SK-N-SH (cell line): ENCODE measurements around the gene P4HTM. TPM values are rescaled to one million over a fixed set of nuclear protein-coding genes. Genes with fewer than 3 reads are reported as not detected.

Experiments used
- CTCF ChIA-PET: fragments of 300-600, 350-600 bp; formaldehyde crosslinking; extraction: SDS; loops from one replicate; lab custom pipeline; 2021; lab: Yijun Ruan, JAX
- POLR2A ChIA-PET: fragments of 350-600 bp; sonication (Branson Sonifier 250); formaldehyde crosslinking; extraction: SDS; loops from one replicate; lab custom pipeline; 2020; ENCODE audit warnings: antibody characterized with exemption, inconsistent platforms; lab: Yijun Ruan, JAX
- DNase-seq: peaks from one replicate; pipeline ENCODE4 v3.0.0; 2012
- H2AFZ ChIP-seq: fragments of 200-600 bp; sonication (generic); 2 replicates; pipeline ENCODE4 v1.8.1; 2016; ENCODE audit warnings: antibody characterized with exemption, mild to moderate bottlenecking, low read depth
- H3F3A ChIP-seq: fragments of 200-600 bp; sonication (generic); replicated peaks from 2 replicates; pipeline ENCODE3; 2016; ENCODE audit warnings: antibody characterized with exemption, mild to moderate bottlenecking; ENCODE audit not compliant: insufficient read depth
- H3K27ac ChIP-seq, 2 experiments: fragments of 200-500 bp in 1 of 2; fragments of 200-600 bp in 1 of 2; sonication (Bioruptor generic) in 1 of 2; sonication (generic), shearing (Covaris generic) in 1 of 2; 2 replicates each; pipeline versions ENCODE4 v1.5.1 to v1.6.1; 2014 to 2016; ENCODE audit warnings: low read depth in 2 of 2, inconsistent platforms in 1 of 2, low read length in 1 of 2, mild to moderate bottlenecking in 1 of 2, mixed read lengths in 1 of 2
- H3K27me3 ChIP-seq: fragments of 200-600 bp; sonication (generic), shearing (Covaris generic); 2 replicates; pipeline ENCODE4 v1.6.1; 2016; ENCODE audit warnings: mixed run types; ENCODE audit not compliant: insufficient read depth
- H3K36me3 ChIP-seq, 2 experiments: fragments of 200-500 bp in 1 of 2; fragments of 200-600 bp in 1 of 2; sonication (Bioruptor generic) in 1 of 2; sonication (generic) in 1 of 2; replicated peaks in 1 of 2; 2 replicates each; pipeline versions ENCODE3 to v1.5.1; 2014 to 2016; ENCODE audit warnings: low read length in 1 of 2, mild to moderate bottlenecking in 1 of 2; ENCODE audit not compliant: insufficient read depth in 2 of 2, control insufficient read depth in 1 of 2
- H3K4me1 ChIP-seq, 2 experiments: fragments of 200-500 bp in 1 of 2; fragments of 200-600 bp in 1 of 2; sonication (Bioruptor generic) in 1 of 2; sonication (generic), shearing (Covaris generic) in 1 of 2; 2 replicates each; pipeline versions ENCODE4 v1.5.1 to v1.6.1; 2014 to 2016; ENCODE audit warnings: low read depth in 1 of 2, low read length in 1 of 2, mixed run types in 1 of 2; ENCODE audit not compliant: insufficient read depth in 2 of 2, control insufficient read depth in 1 of 2
- H3K4me2 ChIP-seq: fragments of 200-600 bp; sonication (generic), shearing (Covaris generic); 2 replicates; pipeline ENCODE4 v1.6.1; 2017; ENCODE audit warnings: mixed run types
- H3K4me3 ChIP-seq, 2 experiments: fragments of 200-500 bp in 1 of 2; fragments of 200-600 bp in 1 of 2; sonication (Bioruptor generic) in 1 of 2; sonication (generic), shearing (Covaris generic) in 1 of 2; 2 replicates each; pipeline versions ENCODE4 v1.5.1 to v1.8.1; 2014 to 2016; ENCODE audit warnings: low read depth in 2 of 2, inconsistent platforms in 1 of 2, low read length in 1 of 2, mild to moderate bottlenecking in 1 of 2, mixed read lengths in 1 of 2, moderate library complexity in 1 of 2
- H3K79me2 ChIP-seq: fragments of 200-600 bp; sonication (generic); 2 replicates; pipeline ENCODE4 v1.8.1; 2017; ENCODE audit warnings: mild to moderate bottlenecking; ENCODE audit not compliant: insufficient read depth
- H3K9ac ChIP-seq: fragments of 200-600 bp; sonication (generic); 2 replicates; pipeline ENCODE4 v1.6.1; 2017; ENCODE audit warnings: mixed run types
- H3K9me2 ChIP-seq: fragments of 200-600 bp; sonication (generic); 2 replicates; pipeline ENCODE4 v1.6.1; 2017; ENCODE audit warnings: mixed run types
- H3K9me3 ChIP-seq: fragments of 200-600 bp; sonication (generic); 2 replicates; pipeline ENCODE4 v1.6.1; 2017; ENCODE audit warnings: mixed run types, mild to moderate bottlenecking, moderate library complexity
- H4K20me1 ChIP-seq: fragments of 200-600 bp; sonication (generic); 2 replicates; pipeline ENCODE4 v1.6.1; 2017; ENCODE audit warnings: mild to moderate bottlenecking, mixed run types; ENCODE audit not compliant: insufficient read depth
- CHD2 ChIP-seq: fragments of 150-350 bp; IDR thresholded peaks from 2 replicates; pipeline ENCODE4 v1.6.1; 2018; ENCODE audit warnings: low read length; ENCODE audit not compliant: partially characterized antibody
- ELF1 ChIP-seq: IDR thresholded peaks from 2 replicates; pipeline ENCODE4 v1.4.0; 2012
- EP300 ChIP-seq, 2 experiments: IDR thresholded peaks; 2 replicates each; pipeline versions ENCODE4 v1.4.0 to v1.6.1; 2012; ENCODE audit warnings: borderline replicate concordance in 1 of 2, low read depth in 1 of 2, low read length in 1 of 2
- EZH2phosphoT487 ChIP-seq: fragments of 200-600 bp; sonication (generic); IDR thresholded peaks from 2 replicates; pipeline ENCODE4 v1.6.1; 2017; ENCODE audit warnings: low read depth, mixed run types, mild to moderate bottlenecking, antibody characterized with exemption, moderate library complexity, borderline replicate concordance
- FOSL2 ChIP-seq: IDR thresholded peaks from 2 replicates; pipeline ENCODE4 v1.4.0; 2012; ENCODE audit warnings: low read depth, mild to moderate bottlenecking, moderate library complexity, borderline replicate concordance
- FOXJ3 ChIP-seq: sonication (generic); formaldehyde crosslinking; IDR thresholded peaks from 2 replicates; pipeline ENCODE4 v1.5.1; 2020; ENCODE audit warnings: mild to moderate bottlenecking, missing genetic modification reagents
- FOXM1 ChIP-seq: IDR thresholded peaks from 2 replicates; pipeline ENCODE4 v1.4.0; 2012; ENCODE audit warnings: low read depth, mild to moderate bottlenecking
- IRF3 ChIP-seq: fragments of 150-350 bp; IDR thresholded peaks from 2 replicates; pipeline ENCODE4 v1.6.1; 2016; ENCODE audit warnings: mild to moderate bottlenecking, low read depth, low read length
- JUND ChIP-seq: IDR thresholded peaks from 2 replicates; pipeline ENCODE4 v1.4.0; 2012
- MAX ChIP-seq: IDR thresholded peaks from 2 replicates; pipeline ENCODE4 v1.4.0; 2012; ENCODE audit warnings: low read depth
- MEF2A ChIP-seq: IDR thresholded peaks from 2 replicates; pipeline ENCODE4 v1.4.0; 2012; ENCODE audit warnings: low read depth, borderline replicate concordance
- MXI1 ChIP-seq: IDR thresholded peaks from 2 replicates; pipeline ENCODE4 v1.6.1; 2012; ENCODE audit warnings: mild to moderate bottlenecking, low read depth, low read length, improper control_type of control experiment
- NRF1 ChIP-seq: IDR thresholded peaks from 2 replicates; pipeline ENCODE4 v1.6.1; 2012; ENCODE audit warnings: low read depth, mild to moderate bottlenecking, low read length
- POLR2AphosphoS5 ChIP-seq: IDR thresholded peaks from 2 replicates; pipeline ENCODE4 v1.6.1; 2012; ENCODE audit warnings: low read depth, low read length
- RAD21 ChIP-seq: IDR thresholded peaks from 2 replicates; pipeline ENCODE4 v1.6.1; 2012; ENCODE audit warnings: mild to moderate bottlenecking, low read length
- RFX5 ChIP-seq: IDR thresholded peaks from 2 replicates; pipeline ENCODE4 v1.6.1; 2012; ENCODE audit warnings: mild to moderate bottlenecking, improper control_type of control experiment, low read length
- RXRA ChIP-seq: IDR thresholded peaks from 2 replicates; pipeline ENCODE4 v1.4.0; 2012; ENCODE audit warnings: low read depth, mild to moderate bottlenecking, borderline replicate concordance
- SIN3A ChIP-seq: IDR thresholded peaks from 2 replicates; pipeline ENCODE4 v1.6.1; 2012; ENCODE audit warnings: low read depth, mild to moderate bottlenecking, low read length, moderate library complexity, borderline replicate concordance
- TCF12 ChIP-seq: IDR thresholded peaks from 2 replicates; pipeline ENCODE4 v1.4.0; 2012
- YY1 ChIP-seq: IDR thresholded peaks from 2 replicates; pipeline ENCODE4 v1.4.0; 2012; ENCODE audit warnings: low read depth, mild to moderate bottlenecking
- WGBS: methylation state at CpG from one replicate; pipeline ENCODE4 v1.1.6; 2017; ENCODE audit warnings: low lambda C conversion rate; 5-methylcytosine and 5-hydroxymethylcytosine counted together
- polyA plus RNA-seq, 3 experiments: library from polyadenylated mRNA; depleted of rRNA; stranded (reverse); fragments of >200 nt; gene quantifications; 2 replicates each; pipeline ENCODE4 v1.2.3, GENCODE V29; 2012
- TF ChIP-seq, protein P1 (sequence below): IDR thresholded peaks from 2 replicates; pipeline ENCODE4 v1.6.1; 2012; ENCODE audit warnings: mild to moderate bottlenecking, low read depth, low read length, moderate library complexity
- TF ChIP-seq, protein P2 (sequence below): IDR thresholded peaks from 2 replicates; pipeline ENCODE4; 2012
- TF ChIP-seq, protein P3 (sequence below): fragments of 200-600 bp; sonication (generic); IDR thresholded peaks from 2 replicates; pipeline ENCODE4 v1.6.1; 2017; ENCODE audit warnings: antibody characterized with exemption, mild to moderate bottlenecking, moderate library complexity
- TF ChIP-seq, protein P4 (sequence below): IDR thresholded peaks from 2 replicates; pipeline ENCODE4 v1.4.0; 2012; ENCODE audit warnings: low read depth, borderline replicate concordance

Gene P4HTM
- polyA plus RNA-seq, 1 of the 3 experiments (the other 2 are of a cell fraction) = 21.0 TPM

DNA sequence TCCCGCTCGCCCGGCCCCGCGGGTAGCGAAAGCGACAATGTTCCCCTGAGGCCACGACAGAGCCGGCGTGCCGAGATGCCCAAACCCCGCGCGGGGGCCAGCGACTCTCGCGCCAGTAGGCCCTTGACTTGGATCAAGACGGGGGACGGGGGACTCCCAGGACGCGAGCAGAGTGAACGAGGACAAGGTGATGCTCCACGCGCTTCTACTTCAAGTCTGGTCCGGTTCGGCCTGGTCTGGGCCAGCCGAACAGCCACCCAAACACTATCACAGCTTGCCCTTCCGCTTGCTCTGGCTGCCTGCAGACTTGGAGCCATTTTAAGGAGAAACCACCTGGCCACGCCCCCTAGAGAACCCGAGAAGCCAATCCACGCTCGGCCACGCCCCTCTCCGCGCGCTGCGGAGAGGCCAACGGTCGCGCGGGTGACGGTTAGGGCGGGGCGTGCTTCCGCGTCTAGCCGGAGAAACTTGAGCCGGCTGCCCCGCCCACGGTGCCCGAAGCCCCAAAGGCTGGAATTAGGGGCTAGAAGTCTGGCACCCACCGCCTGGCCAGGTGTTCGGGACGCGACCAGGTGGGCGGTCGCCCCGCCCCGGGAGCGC is 31.3 kb downstream of the P4HTM start:
- Histone ChIP-seq H3F3A (peaks cover 38% of the 10 kb centered on the region), H3K4me3 (peak overlapping the region; percentile 87 to 94), H4K20me1 (no peaks in the 10 kb centered on the region), H3K4me2 (peak overlapping the region; percentile 97), H3K4me1 (peaks cover 0 to 38% of the 10 kb centered on the region in 2 experiments; a peak in 1 of 4 replicates), H3K79me2 (peaks cover 74% of the 10 kb centered on the region), H3K9me3 (no peaks in the 10 kb centered on the region), H3K9me2 (no peaks in the 10 kb centered on the region), H2AFZ (peak overlapping the region; percentile 92), H3K27ac (peak overlapping the region; percentile 99), H3K36me3 (peaks cover 30 to 33% of the 10 kb centered on the region in 2 experiments), H3K27me3 (no peaks in the 10 kb centered on the region), H3K9ac (peak overlapping the region; percentile 99)
- WGBS = 0% methylated on average over 14 of the region's 60 CpGs
- DNase-seq = peak; percentile 97
- CTCF ChIA-PET = interaction anchor here (0.8 to 14.2 kb wide), 22 partner anchors 9 to 428 kb away, joined by 3 to 114 read pairs (median 5); partner anchors contain the start of genes KLHDC8B, LAMB2, P4HTM and QRICH1
- POLR2A ChIA-PET = interaction anchor here (0.7 to 4.6 kb wide), 12 partner anchors 7 to 337 kb away, joined by 3 to 80 read pairs (median 4); partner anchors contain the start of genes GPX1, IMPDH2, IP6K2 and PRKAR2A
- TF ChIP-seq FOXJ3 (CRISPR knock-in tag) (no peak), IRF3 (0 out of 2 replicates have a peak, but pooled peaks have one; percentile 7), MAX (peak; percentile 72), RXRA (no peak), CHD2 (peak; percentile 71), FOXM1 (0 out of 2 replicates have a peak, but pooled peaks have one; percentile 12), POLR2AphosphoS5 (peak; percentile 100), NRF1 (no peak), EP300 (IDR thresholded peaks at IDR 0.05; ENCODE audit: borderline replicate concordance in 1 of 2, low read depth in 1 of 2, low read length in 1 of 2) (no peak), MXI1 (peak; percentile 80), TCF12 (no peak; the same call in 1 of the 2 replicates), RFX5 (peak; percentile 56; the same call in 1 of the 2 replicates), EZH2phosphoT487 (no peak), SIN3A (peak; percentile 88), FOSL2 (no peak), YY1 (peak; percentile 29; the same call in 1 of the 2 replicates), RAD21 (no peak), JUND (no peak), ELF1 (peak; percentile 69), MEF2A (no peak)
- TF ChIP-seq, protein P1, sequence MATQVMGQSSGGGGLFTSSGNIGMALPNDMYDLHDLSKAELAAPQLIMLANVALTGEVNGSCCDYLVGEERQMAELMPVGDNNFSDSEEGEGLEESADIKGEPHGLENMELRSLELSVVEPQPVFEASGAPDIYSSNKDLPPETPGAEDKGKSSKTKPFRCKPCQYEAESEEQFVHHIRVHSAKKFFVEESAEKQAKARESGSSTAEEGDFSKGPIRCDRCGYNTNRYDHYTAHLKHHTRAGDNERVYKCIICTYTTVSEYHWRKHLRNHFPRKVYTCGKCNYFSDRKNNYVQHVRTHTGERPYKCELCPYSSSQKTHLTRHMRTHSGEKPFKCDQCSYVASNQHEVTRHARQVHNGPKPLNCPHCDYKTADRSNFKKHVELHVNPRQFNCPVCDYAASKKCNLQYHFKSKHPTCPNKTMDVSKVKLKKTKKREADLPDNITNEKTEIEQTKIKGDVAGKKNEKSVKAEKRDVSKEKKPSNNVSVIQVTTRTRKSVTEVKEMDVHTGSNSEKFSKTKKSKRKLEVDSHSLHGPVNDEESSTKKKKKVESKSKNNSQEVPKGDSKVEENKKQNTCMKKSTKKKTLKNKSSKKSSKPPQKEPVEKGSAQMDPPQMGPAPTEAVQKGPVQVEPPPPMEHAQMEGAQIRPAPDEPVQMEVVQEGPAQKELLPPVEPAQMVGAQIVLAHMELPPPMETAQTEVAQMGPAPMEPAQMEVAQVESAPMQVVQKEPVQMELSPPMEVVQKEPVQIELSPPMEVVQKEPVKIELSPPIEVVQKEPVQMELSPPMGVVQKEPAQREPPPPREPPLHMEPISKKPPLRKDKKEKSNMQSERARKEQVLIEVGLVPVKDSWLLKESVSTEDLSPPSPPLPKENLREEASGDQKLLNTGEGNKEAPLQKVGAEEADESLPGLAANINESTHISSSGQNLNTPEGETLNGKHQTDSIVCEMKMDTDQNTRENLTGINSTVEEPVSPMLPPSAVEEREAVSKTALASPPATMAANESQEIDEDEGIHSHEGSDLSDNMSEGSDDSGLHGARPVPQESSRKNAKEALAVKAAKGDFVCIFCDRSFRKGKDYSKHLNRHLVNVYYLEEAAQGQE = peak; percentile 68; the same call in 1 of the 2 replicates
- TF ChIP-seq, protein P2, sequence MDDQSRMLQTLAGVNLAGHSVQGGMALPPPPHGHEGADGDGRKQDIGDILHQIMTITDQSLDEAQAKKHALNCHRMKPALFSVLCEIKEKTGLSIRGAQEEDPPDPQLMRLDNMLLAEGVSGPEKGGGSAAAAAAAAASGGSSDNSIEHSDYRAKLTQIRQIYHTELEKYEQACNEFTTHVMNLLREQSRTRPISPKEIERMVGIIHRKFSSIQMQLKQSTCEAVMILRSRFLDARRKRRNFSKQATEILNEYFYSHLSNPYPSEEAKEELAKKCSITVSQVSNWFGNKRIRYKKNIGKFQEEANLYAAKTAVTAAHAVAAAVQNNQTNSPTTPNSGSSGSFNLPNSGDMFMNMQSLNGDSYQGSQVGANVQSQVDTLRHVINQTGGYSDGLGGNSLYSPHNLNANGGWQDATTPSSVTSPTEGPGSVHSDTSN = 0 out of 2 replicates have a peak, but pooled peaks have one; percentile 6
- TF ChIP-seq, protein P3, sequence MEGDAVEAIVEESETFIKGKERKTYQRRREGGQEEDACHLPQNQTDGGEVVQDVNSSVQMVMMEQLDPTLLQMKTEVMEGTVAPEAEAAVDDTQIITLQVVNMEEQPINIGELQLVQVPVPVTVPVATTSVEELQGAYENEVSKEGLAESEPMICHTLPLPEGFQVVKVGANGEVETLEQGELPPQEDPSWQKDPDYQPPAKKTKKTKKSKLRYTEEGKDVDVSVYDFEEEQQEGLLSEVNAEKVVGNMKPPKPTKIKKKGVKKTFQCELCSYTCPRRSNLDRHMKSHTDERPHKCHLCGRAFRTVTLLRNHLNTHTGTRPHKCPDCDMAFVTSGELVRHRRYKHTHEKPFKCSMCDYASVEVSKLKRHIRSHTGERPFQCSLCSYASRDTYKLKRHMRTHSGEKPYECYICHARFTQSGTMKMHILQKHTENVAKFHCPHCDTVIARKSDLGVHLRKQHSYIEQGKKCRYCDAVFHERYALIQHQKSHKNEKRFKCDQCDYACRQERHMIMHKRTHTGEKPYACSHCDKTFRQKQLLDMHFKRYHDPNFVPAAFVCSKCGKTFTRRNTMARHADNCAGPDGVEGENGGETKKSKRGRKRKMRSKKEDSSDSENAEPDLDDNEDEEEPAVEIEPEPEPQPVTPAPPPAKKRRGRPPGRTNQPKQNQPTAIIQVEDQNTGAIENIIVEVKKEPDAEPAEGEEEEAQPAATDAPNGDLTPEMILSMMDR = no peak
- TF ChIP-seq, protein P4, sequence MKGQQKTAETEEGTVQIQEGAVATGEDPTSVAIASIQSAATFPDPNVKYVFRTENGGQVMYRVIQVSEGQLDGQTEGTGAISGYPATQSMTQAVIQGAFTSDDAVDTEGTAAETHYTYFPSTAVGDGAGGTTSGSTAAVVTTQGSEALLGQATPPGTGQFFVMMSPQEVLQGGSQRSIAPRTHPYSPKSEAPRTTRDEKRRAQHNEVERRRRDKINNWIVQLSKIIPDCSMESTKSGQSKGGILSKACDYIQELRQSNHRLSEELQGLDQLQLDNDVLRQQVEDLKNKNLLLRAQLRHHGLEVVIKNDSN = no peak
